NCI-H1092 treated with DMSO at 0.1 percent for 48 hours (cell line): ENCODE measurements around the gene TAS2R50.

Experiments
- DNase-seq: peaks from one replicate; lab custom pipeline; 2025; lab: John Stamatoyannopoulos, UW

Gene TAS2R50

GRCh38 chr12:10952645-10953044, 34.1 kb downstream of the TAS2R50 start:
- DNase-seq, result no peak

GRCh38 chr12:10943167-10943566, 43.5 kb downstream of the TAS2R50 start:
- no peak for DNase-seq

- DNase-seq, result no peak
Measured at GRCh38 chr12:10941916-10942607, 44.6 kb downstream of the TAS2R50 start.

GRCh38 chr12:10941369-10941768, 45.3 kb downstream of the TAS2R50 start:
- no peak for DNase-seq

GRCh38 chr12:10940389-10940788, 46.3 kb downstream of the TAS2R50 start:
- no peak for DNase-seq

GRCh38 chr12:10939163-10939562, 47.5 kb downstream of the TAS2R50 start, which contains the start of gene TAS2R14:
TAS2R14 (minus strand) TSS chr12:10939263; CDS start chr12:10939207, 56 bp downstream.
- no peak for DNase-seq

- no peak for DNase-seq
Measured at GRCh38 chr12:10936506-10936905, 50.2 kb downstream of the TAS2R50 start.
